ENCODE data around the gene COL23A1. TPM values are rescaled to one million over a fixed set of nuclear protein-coding genes. Genes with fewer than 3 reads are reported as not detected.
"Not testable (repeated sequence)": the region's sequence is repeated elsewhere in the genome, so short reads cannot be mapped to it uniquely, and the experiment has no call there.

COL23A1 gene
- total and polyA plus RNA-seq, 5 donors from 2014 or later = not detected

GRCh38 chr5:178256746-178257145 is 333.4 kb downstream of the COL23A1 start:
- Histone ChIP-seq H3K27me3 (ENCODE audit: control insufficient read depth, insufficient read depth, low read length) (no peaks in the 10 kb centered on the region), H3K9me3 (ENCODE audit: control insufficient read depth in 2 of 2, low read length in 2 of 2) (no peaks in the 10 kb centered on the region), H3K27ac (ENCODE audit: insufficient read depth, low read length, poor library complexity, severe bottlenecking) (no peak overlapping the region), H3K36me3 (ENCODE audit: control insufficient read depth, insufficient read depth, low read length) (no peaks in the 10 kb centered on the region), H3K4me3 (ENCODE audit: low read depth, low read length) (no peak overlapping the region), H3K4me1 (ENCODE audit: control insufficient read depth, insufficient read depth, low read length, poor library complexity, severe bottlenecking) (no peaks in the 10 kb centered on the region)
- Mint-ChIP-seq H3K9me3 (no peaks in the 10 kb centered on the region), H3K27me3 (no peaks in the 10 kb centered on the region), H3K4me3 (no peak overlapping the region), H3K27ac (no peak overlapping the region), H3K36me3 (no peaks in the 10 kb centered on the region), H3K4me1 (no peaks in the 10 kb centered on the region)
- ATAC-seq (ENCODE audit: low read depth in 2 of 2) (no peak), DNase-seq (no peak)

DNA sequence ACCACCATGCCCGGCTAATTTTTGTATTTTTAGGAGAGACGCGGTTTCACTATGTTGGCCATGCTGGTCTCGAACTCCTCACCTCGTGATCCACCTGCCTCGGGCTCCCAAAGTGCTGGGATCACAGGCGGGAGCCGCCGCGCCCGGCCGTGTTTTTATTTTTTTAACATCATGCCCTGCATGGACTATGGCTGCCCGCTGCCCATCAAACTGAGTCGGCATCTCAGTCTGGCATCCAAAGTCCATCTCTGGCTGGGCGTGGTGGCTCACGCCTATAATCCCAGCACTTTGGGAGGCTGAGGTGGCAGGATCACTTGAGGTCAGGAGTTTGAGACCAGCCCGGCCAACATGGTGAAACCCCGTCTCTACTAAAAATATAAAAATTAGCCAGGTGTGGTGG is 336.6 kb downstream of the COL23A1 start:
- not testable (repeated sequence) for H3K4me3 Mint-ChIP-seq

GRCh38 chr5:178252258-178252657 is 337.9 kb downstream of the COL23A1 start:
- no peaks in the 10 kb centered on the region for H3K4me1 ChIP-seq (ENCODE audit: control insufficient read depth, insufficient read depth, low read length, poor library complexity, severe bottlenecking)
- no peak overlapping the region for H3K4me3 Mint-ChIP-seq
- peaks cover 0 to 2% (median 0%) of the 10 kb centered on the region in 4 donors for H3K4me1 Mint-ChIP-seq
- no peaks in the 10 kb centered on the region for H3K27me3 ChIP-seq (ENCODE audit: control insufficient read depth, insufficient read depth, low read length)
- H3K36me3 ChIP-seq (ENCODE audit: control insufficient read depth, insufficient read depth, low read length) = no peaks in the 10 kb centered on the region
- no peak overlapping the region for H3K27ac Mint-ChIP-seq
- no peak overlapping the region for H3K4me3 ChIP-seq (ENCODE audit: low read depth, low read length)
- H3K27me3 Mint-ChIP-seq = no peaks in the 10 kb centered on the region
- DNase-seq (no peak), ATAC-seq (ENCODE audit: low read depth in 2 of 2) (no peak)
- H3K36me3 Mint-ChIP-seq = no peaks in the 10 kb centered on the region
- H3K9me3 ChIP-seq (ENCODE audit: control insufficient read depth in 2 of 2, low read length in 2 of 2) = no peaks in the 10 kb centered on the region
- no peaks in the 10 kb centered on the region for H3K9me3 Mint-ChIP-seq
- H3K27ac ChIP-seq (ENCODE audit: insufficient read depth, low read length, poor library complexity, severe bottlenecking) = no peak overlapping the region

More for the DNA sequence above, 336.6 kb downstream of the COL23A1 start:
- not testable (repeated sequence) for H3K9me3 ChIP-seq (ENCODE audit: control insufficient read depth in 2 of 2, low read length in 2 of 2); H3K36me3 ChIP-seq (ENCODE audit: control insufficient read depth, insufficient read depth, low read length); DNase-seq; H3K4me1 ChIP-seq (ENCODE audit: control insufficient read depth, insufficient read depth, low read length, poor library complexity, severe bottlenecking); H3K4me3 ChIP-seq (ENCODE audit: low read depth, low read length); H3K9me3 Mint-ChIP-seq; H3K4me1 Mint-ChIP-seq; H3K27me3 Mint-ChIP-seq; ATAC-seq (ENCODE audit: low read depth in 2 of 2); H3K27me3 ChIP-seq (ENCODE audit: control insufficient read depth, insufficient read depth, low read length); H3K36me3 Mint-ChIP-seq; H3K27ac Mint-ChIP-seq; H3K27ac ChIP-seq (ENCODE audit: insufficient read depth, low read length, poor library complexity, severe bottlenecking)

DNA sequence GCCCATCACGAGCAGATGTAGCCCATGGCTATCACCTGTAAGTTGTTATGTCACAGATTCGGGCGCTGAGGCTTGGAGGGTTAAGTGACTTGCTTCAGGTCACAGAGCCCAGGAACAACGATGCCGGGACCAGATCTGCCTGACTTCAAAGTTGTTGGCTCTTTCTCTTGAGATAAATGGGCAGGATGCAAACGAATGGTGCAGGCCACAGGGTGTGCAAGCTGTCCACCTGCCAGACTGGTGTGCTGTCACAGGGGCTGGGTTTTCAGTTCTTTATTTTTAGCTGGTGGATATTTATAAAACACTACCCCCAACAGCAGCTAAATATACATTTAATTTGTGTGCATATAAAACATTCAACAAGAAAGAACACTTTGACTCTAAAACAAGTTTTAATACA is 339.9 kb downstream of the COL23A1 start:
- H3K4me1 ChIP-seq (ENCODE audit: control insufficient read depth, insufficient read depth, low read length, poor library complexity, severe bottlenecking) = no peaks in the 10 kb centered on the region
- H3K4me3 Mint-ChIP-seq = no peak overlapping the region
- no peak for ATAC-seq (ENCODE audit: low read depth in 2 of 2)

GRCh38 chr5:178249191-178249989 is 340.8 kb downstream of the COL23A1 start:
- Histone ChIP-seq H3K4me3 (ENCODE audit: low read depth, low read length) (no peak overlapping the region), H3K4me1 (ENCODE audit: control insufficient read depth, insufficient read depth, low read length, poor library complexity, severe bottlenecking) (no peaks in the 10 kb centered on the region), H3K36me3 (ENCODE audit: control insufficient read depth, insufficient read depth, low read length) (no peaks in the 10 kb centered on the region), H3K27me3 (ENCODE audit: control insufficient read depth, insufficient read depth, low read length) (no peaks in the 10 kb centered on the region), H3K9me3 (ENCODE audit: control insufficient read depth in 2 of 2, low read length in 2 of 2) (no peaks in the 10 kb centered on the region), H3K27ac (ENCODE audit: insufficient read depth, low read length, poor library complexity, severe bottlenecking) (no peak overlapping the region)
- H3K27ac Mint-ChIP-seq = peak overlapping the region; percentile 38 to 95 (median 79)
- H3K27me3 Mint-ChIP-seq = no peaks in the 10 kb centered on the region
- no peaks in the 10 kb centered on the region for H3K36me3 Mint-ChIP-seq
- DNase-seq (peak in 2 of 3 donors; percentile 22 to 32), ATAC-seq (ENCODE audit: low read depth in 2 of 2) (peak; percentile 58 to 72)
- peak overlapping the region in 1 of 4 donors; percentile 13 for H3K4me3 Mint-ChIP-seq
- H3K9me3 Mint-ChIP-seq = no peaks in the 10 kb centered on the region
- H3K4me1 Mint-ChIP-seq = peaks cover 0 to 5% (median 0%) of the 10 kb centered on the region in 4 donors

More for the DNA sequence above, 339.9 kb downstream of the COL23A1 start:
- no peaks in the 10 kb centered on the region for H3K36me3 Mint-ChIP-seq
- H3K9me3 ChIP-seq (ENCODE audit: control insufficient read depth in 2 of 2, low read length in 2 of 2) = no peaks in the 10 kb centered on the region
- H3K27me3 Mint-ChIP-seq = no peaks in the 10 kb centered on the region
- H3K27ac ChIP-seq (ENCODE audit: insufficient read depth, low read length, poor library complexity, severe bottlenecking) = no peak overlapping the region
- H3K36me3 ChIP-seq (ENCODE audit: control insufficient read depth, insufficient read depth, low read length) = no peaks in the 10 kb centered on the region
- no peak overlapping the region for H3K27ac Mint-ChIP-seq
- H3K9me3 Mint-ChIP-seq = no peaks in the 10 kb centered on the region
- no peak overlapping the region for H3K4me3 ChIP-seq (ENCODE audit: low read depth, low read length)
- no peaks in the 10 kb centered on the region for H3K27me3 ChIP-seq (ENCODE audit: control insufficient read depth, insufficient read depth, low read length)
- DNase-seq = no peak
- peaks cover 0 to 5% (median 0%) of the 10 kb centered on the region in 4 donors for H3K4me1 Mint-ChIP-seq

GRCh38 chr5:178248750-178249149 is 341.4 kb downstream of the COL23A1 start:
- no peak for ATAC-seq (ENCODE audit: low read depth in 2 of 2)
- Histone ChIP-seq H3K9me3 (ENCODE audit: control insufficient read depth in 2 of 2, low read length in 2 of 2) (no peaks in the 10 kb centered on the region), H3K4me1 (ENCODE audit: control insufficient read depth, insufficient read depth, low read length, poor library complexity, severe bottlenecking) (no peaks in the 10 kb centered on the region), H3K36me3 (ENCODE audit: control insufficient read depth, insufficient read depth, low read length) (no peaks in the 10 kb centered on the region), H3K27ac (ENCODE audit: insufficient read depth, low read length, poor library complexity, severe bottlenecking) (no peak overlapping the region), H3K27me3 (ENCODE audit: control insufficient read depth, insufficient read depth, low read length) (no peaks in the 10 kb centered on the region), H3K4me3 (ENCODE audit: low read depth, low read length) (no peak overlapping the region)
- Mint-ChIP-seq H3K27ac (no peak overlapping the region), H3K27me3 (no peaks in the 10 kb centered on the region), H3K4me1 (peaks cover 0 to 5% (median 0%) of the 10 kb centered on the region in 4 donors), H3K4me3 (no peak overlapping the region), H3K36me3 (no peaks in the 10 kb centered on the region), H3K9me3 (no peaks in the 10 kb centered on the region)
- no peak for DNase-seq

DNA sequence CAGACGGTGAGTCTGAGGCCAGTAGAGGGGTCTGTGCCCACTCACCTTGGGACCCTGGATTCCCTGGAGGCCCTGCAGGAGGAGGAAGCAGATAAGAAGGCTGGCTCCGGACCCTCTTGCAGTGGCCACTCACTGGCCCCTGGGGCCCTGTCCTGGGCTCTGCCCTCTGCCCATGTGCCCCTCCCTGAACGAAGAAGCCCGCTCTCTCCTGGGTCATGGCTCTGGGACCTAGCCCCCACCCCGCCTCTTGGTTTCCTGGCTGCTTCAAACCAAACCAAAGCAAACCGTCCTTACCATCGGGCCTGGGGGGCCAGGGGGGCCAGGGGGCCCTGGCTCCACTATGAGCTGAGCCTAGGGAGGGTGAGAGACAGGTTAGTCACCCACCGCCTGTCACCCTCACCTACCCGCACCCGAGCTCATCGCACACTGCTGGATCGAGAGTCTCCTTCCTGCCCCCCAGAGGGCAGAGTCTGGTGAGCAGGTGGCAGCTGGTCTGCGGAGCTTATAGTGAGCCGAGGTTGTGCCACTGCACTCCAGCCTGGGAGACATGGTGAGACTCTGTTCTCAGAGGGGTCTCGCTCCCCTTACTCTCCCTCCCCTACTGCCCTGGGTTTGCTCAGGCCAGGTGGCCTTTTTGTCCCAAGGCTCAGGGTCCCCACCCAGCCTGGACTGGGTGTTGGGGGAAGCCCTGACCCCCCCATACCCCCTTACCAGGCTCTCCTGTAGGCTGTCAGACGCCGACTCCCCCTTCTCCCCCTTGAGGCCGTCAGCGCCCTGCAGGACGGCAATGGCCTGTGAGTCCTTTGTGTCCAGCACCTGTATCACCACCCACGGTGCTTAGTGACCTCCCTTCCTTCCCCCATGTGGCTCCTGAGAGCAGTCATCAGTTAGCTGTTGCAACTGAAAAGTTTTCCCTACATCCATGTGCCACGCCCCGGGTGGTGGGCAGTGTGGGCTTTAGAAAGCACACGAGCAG is 342.4 kb downstream of the COL23A1 start:
- H3K36me3 Mint-ChIP-seq = no peaks in the 10 kb centered on the region
- no peaks in the 10 kb centered on the region for H3K9me3 ChIP-seq (ENCODE audit: control insufficient read depth in 2 of 2, low read length in 2 of 2)
- peak in 1 of 3 donors; percentile 29 for DNase-seq
- H3K4me3 ChIP-seq (ENCODE audit: low read depth, low read length) = no peak overlapping the region
- no peak overlapping the region for H3K27ac ChIP-seq (ENCODE audit: insufficient read depth, low read length, poor library complexity, severe bottlenecking)
- no peak overlapping the region for H3K4me3 Mint-ChIP-seq
- no peaks in the 10 kb centered on the region for H3K27me3 Mint-ChIP-seq
- ATAC-seq (ENCODE audit: low read depth in 2 of 2) = no peak
- no peaks in the 10 kb centered on the region for H3K9me3 Mint-ChIP-seq
- no peaks in the 10 kb centered on the region for H3K36me3 ChIP-seq (ENCODE audit: control insufficient read depth, insufficient read depth, low read length)
- H3K4me1 ChIP-seq (ENCODE audit: control insufficient read depth, insufficient read depth, low read length, poor library complexity, severe bottlenecking) = no peaks in the 10 kb centered on the region
- no peaks in the 10 kb centered on the region for H3K27me3 ChIP-seq (ENCODE audit: control insufficient read depth, insufficient read depth, low read length)
- no peak overlapping the region for H3K27ac Mint-ChIP-seq
- peaks cover 0 to 5% (median 0%) of the 10 kb centered on the region in 4 donors for H3K4me1 Mint-ChIP-seq

Measured in CD4-positive, CD25-positive, alpha-beta regulatory T cell (primary cell).